ENCODE results near the gene ATP10D. TPM values are rescaled to one million over a fixed set of nuclear protein-coding genes. Genes with fewer than 3 reads are reported as not detected.

The ATP10D gene
- 1 to 10 TPM; 1.6 to 6.1 (median 4.4) TPM for total RNA-seq
- 1 to 10 TPM; 1.1 to 2.1 (median 1.2) TPM for polyA plus RNA-seq
- long read RNA-seq, donor 1, full-length matches to known transcripts: 1 of 1 reads
- long read RNA-seq, donor 1, partial matches to known transcripts: 0 of 1 reads
- long read RNA-seq, donor 1, other reads (novel, unspliced or antisense): 0 of 1 reads
- long read RNA-seq, donor 2, partial matches to known transcripts: 0 of 1 reads
- long read RNA-seq, donor 2, other reads (novel, unspliced or antisense): 1 of 1 reads

GRCh38 chr4:47485047-47485692 lies at the start of gene ATP10D:
Gene ATP10D, plus strand, starts transcription at chr4:47485275. Its CDS starts 27,266 bp downstream, at chr4:47512541.
- Histone ChIP-seq H3K36me3 (ENCODE audit: insufficient read depth in 1 of 2, low read depth in 1 of 2) (no peaks in the 10 kb centered on the region), H3K4me1 (no peaks in the 10 kb centered on the region), H3K27ac (peak within 1 kb of the TSS; percentile 81), H3K9me3 (no peaks in the 10 kb centered on the region), H3K4me3 (peak within 1 kb of the TSS; percentile 74), H3K27me3 (ENCODE audit: insufficient read depth in 3 of 3, low read length in 2 of 3) (no peaks in the 10 kb centered on the region)
- DNase-seq: peak; percentile 95 to 96
- peak; percentile 99 to 100 (median 100) for ATAC-seq
- 1 to 2% (median 1%) methylated on average over 33 to 34 of the region's 34 CpGs for WGBS, 3 donors
- peak; percentile 27 for TF ChIP-seq CTCF (IDR thresholded peaks at IDR 0.05)
- intact Hi-C loops (cut with DNase I): loop anchor here in 1 of 2 donors (2.0 to 5.0 kb wide), 2 partner anchors 22 to 1142 kb away; partner anchors contain the start of gene COMMD8

- TF ChIP-seq CTCF (IDR thresholded peaks at IDR 0.05): no peak
- no peaks in the 10 kb centered on the region for H3K36me3 ChIP-seq (ENCODE audit: insufficient read depth in 1 of 2, low read depth in 1 of 2)
- no peak overlapping the region for H3K4me3 ChIP-seq
- no peaks in the 10 kb centered on the region for H3K9me3 ChIP-seq
- WGBS, 3 donors: 81 to 85% (median 85%) methylated on average over 5 of the region's 5 CpGs
- intact Hi-C loops (cut with DNase I): no loop called here
- DNase-seq: no peak
- no peak overlapping the region for H3K27ac ChIP-seq
- no peak for ATAC-seq
- no peaks in the 10 kb centered on the region for H3K27me3 ChIP-seq (ENCODE audit: insufficient read depth in 3 of 3, low read length in 2 of 3)
- no peaks in the 10 kb centered on the region for H3K4me1 ChIP-seq
These were observed 42.1 kb upstream of the ATP10D start for GRCh38 chr4:47442980-47443379.

GRCh38 chr4:47444031-47444430 lies 41.0 kb upstream of the ATP10D start:
- no peak for ATAC-seq
- Histone ChIP-seq H3K4me1 (no peaks in the 10 kb centered on the region), H3K4me3 (no peak overlapping the region), H3K27ac (no peak overlapping the region), H3K27me3 (ENCODE audit: insufficient read depth in 3 of 3, low read length in 2 of 3) (no peaks in the 10 kb centered on the region), H3K9me3 (no peaks in the 10 kb centered on the region), H3K36me3 (ENCODE audit: insufficient read depth in 1 of 2, low read depth in 1 of 2) (no peaks in the 10 kb centered on the region)
- DNase-seq: no peak
- no peak for TF ChIP-seq CTCF (IDR thresholded peaks at IDR 0.05)
- WGBS, 3 donors: 93 to 98% (median 94%) methylated on average over 2 of the region's 2 CpGs
- intact Hi-C loops (cut with DNase I): no loop called here

DNA sequence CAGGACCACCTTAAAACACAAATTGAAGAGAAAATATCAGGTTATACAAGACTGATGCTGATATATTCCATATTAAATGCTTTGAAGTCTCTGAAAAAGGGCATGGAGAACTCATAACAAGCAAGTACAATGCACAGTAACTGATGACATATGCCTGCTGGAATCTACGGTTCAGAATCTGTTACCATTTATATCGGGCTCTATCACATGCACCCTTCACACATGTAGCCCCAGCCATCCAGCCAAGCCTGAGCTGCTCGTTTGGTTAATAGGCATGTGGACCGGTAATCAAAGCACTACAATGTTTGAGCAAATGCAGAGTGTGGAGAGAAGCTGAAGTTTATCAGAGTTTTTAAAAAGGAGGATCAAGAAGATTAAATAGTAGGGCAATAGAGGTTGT lies 33.4 kb upstream of the ATP10D start:
- Histone ChIP-seq H3K9me3 (no peaks in the 10 kb centered on the region), H3K4me3 (no peak overlapping the region), H3K27ac (no peak overlapping the region), H3K4me1 (no peaks in the 10 kb centered on the region), H3K36me3 (ENCODE audit: insufficient read depth in 1 of 2, low read depth in 1 of 2) (peaks cover 0 to 55% of the 10 kb centered on the region in 2 donors), H3K27me3 (ENCODE audit: insufficient read depth in 3 of 3, low read length in 2 of 3) (no peaks in the 10 kb centered on the region)
- DNase-seq: no peak
- TF ChIP-seq CTCF (IDR thresholded peaks at IDR 0.05): no peak
- 65 to 71% (median 65%) methylated on average over 4 of the region's 4 CpGs for WGBS, 3 donors
- no peak for ATAC-seq
- intact Hi-C loops (cut with DNase I): no loop called here

Data from psoas muscle (tissue), 8 donors.